ENCODE measurements around the gene STPG1. TPM values are rescaled to one million over a fixed set of nuclear protein-coding genes. Genes with fewer than 3 reads are reported as not detected.

STPG1 gene
- polyA plus RNA-seq, 1 donor (not counting 4 experiments of a cell fraction or from before 2014, with no cell fraction given), result 16.6 TPM

DNA sequence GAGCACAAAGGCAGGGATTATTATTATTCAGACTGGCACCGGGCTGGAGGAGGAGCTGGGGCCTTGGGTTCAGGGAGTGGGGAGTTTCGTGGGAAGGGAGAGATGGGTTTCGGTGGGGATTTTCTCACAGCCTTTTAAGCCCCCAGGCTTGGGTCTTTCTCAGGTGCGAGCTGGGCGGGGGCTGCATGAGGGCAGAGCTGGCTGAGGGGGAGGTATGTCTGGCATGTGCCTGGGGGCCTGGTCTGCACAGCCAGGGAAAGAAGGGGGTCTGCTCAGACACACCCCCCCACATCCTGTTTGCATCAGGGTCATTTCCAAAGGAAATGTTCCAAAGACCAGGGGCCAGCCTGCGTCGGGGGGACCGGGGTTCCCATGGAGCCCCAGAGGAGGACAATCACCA lies 72.8 kb downstream of the STPG1 start:
- H3K9ac ChIP-seq (ENCODE audit: control insufficient read depth, extremely low read depth, insufficient read depth, low read length), result no peak overlapping the region
- H3K27me3 ChIP-seq (ENCODE audit: control insufficient read depth, extremely low read depth, insufficient read depth, low read length), result no peaks in the 10 kb centered on the region
- H3K9me3 ChIP-seq (ENCODE audit: control insufficient read depth, low read depth, low read length), result no peaks in the 10 kb centered on the region
- H3K36me3 ChIP-seq (ENCODE audit: control insufficient read depth in 2 of 2, extremely low read depth in 1 of 2, insufficient read depth in 2 of 2, low read length in 2 of 2), result peaks cover 0 to 41% of the 10 kb centered on the region in 2 experiments
- no peaks in the 10 kb centered on the region for H3K4me1 ChIP-seq (ENCODE audit: control insufficient read depth, extremely low read depth, insufficient read depth, low read length)
- H3K4me2 ChIP-seq (ENCODE audit: control insufficient read depth, extremely low read depth, insufficient read depth, low read depth, low read length), result no peak overlapping the region
- no peaks in the 10 kb centered on the region for H4K20me1 ChIP-seq (ENCODE audit: control insufficient read depth, extremely low read depth, insufficient read depth, low read length)
- H3K4me3 ChIP-seq (ENCODE audit: control insufficient read depth in 2 of 3, extremely low read depth in 1 of 3, insufficient read depth in 2 of 3, low read depth in 1 of 3, low read length in 3 of 3), result no peak overlapping the region
- FAIRE-seq (no peak), DNase-seq (ENCODE audit: low read depth, low spot score) (no peak)
- H3K9me1 ChIP-seq (ENCODE audit: control insufficient read depth, extremely low read depth, insufficient read depth, low read length), result no peaks in the 10 kb centered on the region
- no peaks in the 10 kb centered on the region for H3K79me2 ChIP-seq (ENCODE audit: control insufficient read depth, insufficient read depth, low read length)
- dilution Hi-C loops (cut with MboI; ENCODE audit: extremely low pct_ligation_motif_present, low sequenced_read_pairs), result no loop called here
- H2AFZ ChIP-seq (ENCODE audit: control insufficient read depth, low read length), result no peak overlapping the region
- TF ChIP-seq, protein P1, sequence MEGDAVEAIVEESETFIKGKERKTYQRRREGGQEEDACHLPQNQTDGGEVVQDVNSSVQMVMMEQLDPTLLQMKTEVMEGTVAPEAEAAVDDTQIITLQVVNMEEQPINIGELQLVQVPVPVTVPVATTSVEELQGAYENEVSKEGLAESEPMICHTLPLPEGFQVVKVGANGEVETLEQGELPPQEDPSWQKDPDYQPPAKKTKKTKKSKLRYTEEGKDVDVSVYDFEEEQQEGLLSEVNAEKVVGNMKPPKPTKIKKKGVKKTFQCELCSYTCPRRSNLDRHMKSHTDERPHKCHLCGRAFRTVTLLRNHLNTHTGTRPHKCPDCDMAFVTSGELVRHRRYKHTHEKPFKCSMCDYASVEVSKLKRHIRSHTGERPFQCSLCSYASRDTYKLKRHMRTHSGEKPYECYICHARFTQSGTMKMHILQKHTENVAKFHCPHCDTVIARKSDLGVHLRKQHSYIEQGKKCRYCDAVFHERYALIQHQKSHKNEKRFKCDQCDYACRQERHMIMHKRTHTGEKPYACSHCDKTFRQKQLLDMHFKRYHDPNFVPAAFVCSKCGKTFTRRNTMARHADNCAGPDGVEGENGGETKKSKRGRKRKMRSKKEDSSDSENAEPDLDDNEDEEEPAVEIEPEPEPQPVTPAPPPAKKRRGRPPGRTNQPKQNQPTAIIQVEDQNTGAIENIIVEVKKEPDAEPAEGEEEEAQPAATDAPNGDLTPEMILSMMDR (optimal IDR thresholded peaks at IDR 0.05 in 1 of 3, IDR thresholded peaks at IDR 0.05 in 1 of 3, conservative IDR thresholded peaks at IDR 0.05 in 1 of 3; ENCODE audit: extremely low read depth in 1 of 3, insufficient read depth in 2 of 3, low read length in 3 of 3), result no peak
- no peak for TF ChIP-seq EZH2 (IDR thresholded peaks at IDR 0.05; ENCODE audit: low read length)
- no peak overlapping the region for H3K27ac ChIP-seq (ENCODE audit: control insufficient read depth, insufficient read depth, low read length)

DNA sequence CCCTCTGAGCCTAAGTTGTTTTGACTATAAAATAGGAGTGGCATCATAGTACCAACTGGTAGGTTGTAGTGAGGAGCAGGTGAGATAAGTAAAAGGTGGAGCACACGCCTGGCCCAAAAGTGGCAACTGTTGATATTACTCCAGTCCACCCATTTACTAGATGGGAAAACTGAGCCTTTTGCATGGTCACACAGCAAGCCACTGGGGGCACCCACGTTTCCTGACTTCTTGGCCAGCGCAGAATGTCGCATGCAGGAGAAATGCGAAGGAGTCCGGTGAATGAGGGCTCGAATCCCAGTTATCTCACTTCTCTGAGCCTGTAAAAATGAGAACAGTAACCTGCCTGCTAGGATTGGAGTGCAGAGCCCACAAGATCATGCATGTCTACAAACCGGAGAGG lies 73.6 kb downstream of the STPG1 start:
- no peak for FAIRE-seq
- no peak for TF ChIP-seq EZH2 (IDR thresholded peaks at IDR 0.05; ENCODE audit: low read length)
- TF ChIP-seq, protein P1 (optimal IDR thresholded peaks at IDR 0.05 in 1 of 3, IDR thresholded peaks at IDR 0.05 in 1 of 3, conservative IDR thresholded peaks at IDR 0.05 in 1 of 3; ENCODE audit: extremely low read depth in 1 of 3, insufficient read depth in 2 of 3, low read length in 3 of 3), result no peak

More for the DNA sequence above, 73.6 kb downstream of the STPG1 start:
- Histone ChIP-seq H3K4me3 (ENCODE audit: control insufficient read depth in 2 of 3, extremely low read depth in 1 of 3, insufficient read depth in 2 of 3, low read depth in 1 of 3, low read length in 3 of 3) (no peak overlapping the region), H3K4me2 (ENCODE audit: control insufficient read depth, extremely low read depth, insufficient read depth, low read depth, low read length) (no peak overlapping the region), H3K9me3 (ENCODE audit: control insufficient read depth, low read depth, low read length) (no peaks in the 10 kb centered on the region), H2AFZ (ENCODE audit: control insufficient read depth, low read length) (no peak overlapping the region), H3K27ac (ENCODE audit: control insufficient read depth, insufficient read depth, low read length) (no peak overlapping the region), H4K20me1 (ENCODE audit: control insufficient read depth, extremely low read depth, insufficient read depth, low read length) (no peaks in the 10 kb centered on the region), H3K9me1 (ENCODE audit: control insufficient read depth, extremely low read depth, insufficient read depth, low read length) (no peaks in the 10 kb centered on the region), H3K79me2 (ENCODE audit: control insufficient read depth, insufficient read depth, low read length) (no peaks in the 10 kb centered on the region), H3K4me1 (ENCODE audit: control insufficient read depth, extremely low read depth, insufficient read depth, low read length) (peaks cover 3% of the 10 kb centered on the region), H3K9ac (ENCODE audit: control insufficient read depth, extremely low read depth, insufficient read depth, low read length) (no peak overlapping the region), H3K27me3 (ENCODE audit: control insufficient read depth, extremely low read depth, insufficient read depth, low read length) (no peaks in the 10 kb centered on the region), H3K36me3 (ENCODE audit: control insufficient read depth in 2 of 2, extremely low read depth in 1 of 2, insufficient read depth in 2 of 2, low read length in 2 of 2) (peaks cover 0 to 41% of the 10 kb centered on the region in 2 experiments)
- DNase-seq (ENCODE audit: low read depth, low spot score), result no peak
- dilution Hi-C loops (cut with MboI; ENCODE audit: extremely low pct_ligation_motif_present, low sequenced_read_pairs), result no loop called here
